HG03342 (cell line): ENCODE measurements around the gene TBC1D22A.

ENCODE experiments used
- ATAC-seq: cut with Tn5 transposase; IDR thresholded peaks from one replicate; pipeline ENCODE4 v1.9.1; 2021; ENCODE audit warnings: mild to moderate bottlenecking, moderate library complexity; ENCODE audit not compliant: unreplicated experiment

The TBC1D22A gene

DNA sequence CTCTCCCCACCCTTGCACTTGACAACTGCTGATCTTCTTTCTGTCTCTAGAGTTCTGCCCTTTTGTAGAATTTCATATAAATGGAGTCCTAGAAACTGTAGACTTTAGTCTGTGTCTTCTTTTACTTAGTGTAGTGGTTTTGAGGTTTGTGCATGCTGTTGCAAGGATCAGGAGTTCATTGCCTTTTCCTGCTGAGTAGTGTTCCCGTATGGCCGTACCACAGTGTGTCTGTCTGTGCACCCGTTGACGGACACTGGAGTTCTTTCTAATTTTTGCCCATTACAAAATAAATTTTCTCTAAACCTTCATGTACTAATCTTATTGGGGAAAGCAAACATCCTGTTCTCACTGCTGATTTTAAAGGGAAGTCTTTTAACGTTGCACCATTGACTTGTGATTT is 138.1 kb downstream of the TBC1D22A start:
- no peak for ATAC-seq

DNA sequence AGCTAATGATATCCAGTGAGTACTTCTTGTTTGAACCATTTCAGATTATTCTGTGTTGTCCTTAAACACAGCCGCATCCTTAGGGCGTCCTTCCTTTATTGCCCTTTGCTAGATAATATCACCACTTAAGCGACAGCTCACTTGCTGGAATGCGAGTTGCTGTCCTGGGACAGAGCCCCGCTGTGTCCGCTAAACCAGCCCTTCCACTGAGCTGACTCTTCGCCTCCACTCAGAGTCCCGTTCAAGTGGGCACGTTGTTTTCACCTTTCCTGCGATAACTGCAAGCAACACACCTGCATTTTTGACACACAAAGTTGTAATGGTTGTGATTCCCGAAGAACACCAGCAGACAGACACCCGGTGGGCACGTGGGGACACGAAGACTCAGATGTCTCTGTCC is 140.0 kb downstream of the TBC1D22A start:
- ATAC-seq, result no peak

DNA sequence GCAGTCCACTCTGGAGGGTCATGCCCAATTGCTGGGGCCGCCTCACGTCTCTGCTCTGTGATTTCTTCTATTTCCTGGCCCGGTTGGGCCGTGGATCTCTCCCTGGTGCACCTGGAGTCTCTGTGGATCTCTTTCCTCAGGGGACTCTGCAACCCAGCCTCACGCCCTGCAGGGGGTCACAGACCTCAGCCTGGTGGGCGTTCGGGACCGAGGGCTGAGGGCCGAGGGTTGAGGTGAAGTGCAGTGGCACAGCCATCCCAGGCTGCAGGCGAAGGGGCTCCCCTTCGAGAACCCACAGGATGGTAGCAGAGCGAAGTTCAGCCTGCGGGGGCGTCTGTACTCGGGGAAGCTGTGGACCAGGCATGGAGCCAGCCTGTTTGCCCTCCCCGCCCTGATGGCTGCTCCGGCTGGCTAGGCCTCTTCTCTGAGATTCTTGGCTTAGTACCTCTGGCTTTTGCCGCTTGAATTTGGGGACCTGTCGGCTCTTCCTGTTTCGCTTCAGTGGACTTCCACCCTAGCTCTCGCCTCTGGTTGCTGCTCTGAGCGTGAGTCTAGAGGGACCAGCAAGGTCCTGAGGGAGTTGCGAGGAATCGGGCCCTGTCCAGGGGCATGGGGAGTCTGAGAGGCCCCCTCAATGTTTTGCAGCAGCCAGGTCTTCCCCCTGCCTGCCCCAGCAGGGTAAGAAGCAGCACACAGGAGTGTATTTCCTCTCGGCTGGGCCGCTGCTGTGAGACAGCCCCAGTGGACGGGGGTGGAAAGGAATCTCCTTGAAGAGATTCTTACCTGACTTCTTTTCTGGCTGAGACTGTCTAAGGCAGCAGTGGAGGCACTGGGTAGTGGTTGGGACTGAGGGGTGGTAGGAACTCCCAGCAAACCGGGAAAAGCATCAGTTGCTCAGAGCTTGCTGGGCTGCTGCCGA is 140.8 kb downstream of the TBC1D22A start:
- no peak for ATAC-seq

DNA sequence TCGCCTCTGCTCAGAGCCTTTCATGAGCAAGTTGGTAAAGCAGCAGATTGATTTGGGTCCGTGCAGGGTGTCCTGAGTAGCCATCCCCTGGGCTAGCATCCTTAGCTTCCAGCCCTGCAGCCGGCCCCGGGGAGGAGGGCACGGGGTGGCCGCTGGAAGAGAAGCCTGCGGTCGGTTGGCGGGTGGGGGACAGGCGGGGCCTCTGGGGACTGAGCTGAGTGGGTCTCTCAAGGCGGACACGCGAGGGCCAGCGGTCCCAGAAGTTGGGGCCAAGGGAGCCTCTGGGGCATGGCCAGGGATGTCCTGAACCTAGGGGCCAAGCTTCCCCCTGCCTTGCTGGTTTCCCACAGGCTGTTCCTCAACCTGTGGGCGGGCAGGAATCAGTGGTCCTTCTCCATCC is 143.0 kb downstream of the TBC1D22A start:
- ATAC-seq, result no peak

DNA sequence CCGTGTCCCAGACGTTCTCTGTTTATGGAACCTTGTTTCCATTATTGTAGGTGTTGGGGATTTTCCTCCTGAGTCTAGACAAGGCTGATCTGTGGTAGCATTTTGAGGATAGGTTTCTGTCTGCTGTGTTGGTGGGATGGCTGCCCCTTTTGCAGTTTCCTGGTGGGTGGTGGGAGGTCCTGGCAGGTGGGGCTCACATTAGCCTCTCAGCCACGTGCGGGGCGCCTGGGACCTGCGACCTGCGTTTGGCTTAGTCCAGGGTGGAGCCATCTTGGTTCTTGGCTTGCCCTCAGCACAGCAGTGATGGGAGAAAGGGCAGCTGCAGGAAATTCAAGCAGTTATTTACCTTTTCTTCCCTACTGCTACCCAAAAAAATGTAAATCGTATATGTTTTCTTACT is 143.4 kb downstream of the TBC1D22A start:
- ATAC-seq, result no peak

DNA sequence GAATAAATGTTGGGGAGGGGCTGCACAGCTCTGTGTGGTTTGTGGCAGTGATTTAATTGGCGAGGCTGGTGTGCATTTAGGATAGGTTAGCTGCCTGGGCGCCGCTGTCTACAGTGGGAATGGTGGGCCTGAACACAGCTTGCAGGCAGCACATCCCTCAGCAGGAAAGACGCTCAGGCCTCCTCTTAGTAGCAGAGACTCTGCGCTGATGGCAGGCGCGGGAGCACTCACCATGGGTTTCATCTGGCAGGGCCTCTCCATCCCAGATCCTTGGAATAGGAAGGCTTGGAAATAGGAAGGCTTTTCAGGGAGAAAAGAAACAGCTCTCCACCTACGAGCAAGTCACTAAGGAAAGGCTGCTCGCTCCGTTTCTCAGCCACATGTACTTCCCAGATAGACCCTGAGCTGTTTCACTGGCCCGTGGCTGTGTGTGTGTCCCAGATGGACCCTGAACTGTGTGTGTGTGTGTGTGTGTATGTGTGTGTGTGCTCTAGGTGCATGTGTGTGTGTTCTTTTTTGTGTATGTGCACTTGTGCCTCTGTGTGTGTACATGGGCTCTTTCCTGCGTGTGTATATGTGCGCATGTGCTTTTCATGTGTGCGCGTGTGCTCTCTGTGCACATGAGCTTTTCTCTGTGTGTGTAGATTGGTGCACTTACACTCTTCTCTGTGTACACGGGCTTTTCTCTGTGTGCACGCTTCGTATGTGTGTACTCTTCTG is 144.0 kb downstream of the TBC1D22A start:
- ATAC-seq, result no peak

DNA sequence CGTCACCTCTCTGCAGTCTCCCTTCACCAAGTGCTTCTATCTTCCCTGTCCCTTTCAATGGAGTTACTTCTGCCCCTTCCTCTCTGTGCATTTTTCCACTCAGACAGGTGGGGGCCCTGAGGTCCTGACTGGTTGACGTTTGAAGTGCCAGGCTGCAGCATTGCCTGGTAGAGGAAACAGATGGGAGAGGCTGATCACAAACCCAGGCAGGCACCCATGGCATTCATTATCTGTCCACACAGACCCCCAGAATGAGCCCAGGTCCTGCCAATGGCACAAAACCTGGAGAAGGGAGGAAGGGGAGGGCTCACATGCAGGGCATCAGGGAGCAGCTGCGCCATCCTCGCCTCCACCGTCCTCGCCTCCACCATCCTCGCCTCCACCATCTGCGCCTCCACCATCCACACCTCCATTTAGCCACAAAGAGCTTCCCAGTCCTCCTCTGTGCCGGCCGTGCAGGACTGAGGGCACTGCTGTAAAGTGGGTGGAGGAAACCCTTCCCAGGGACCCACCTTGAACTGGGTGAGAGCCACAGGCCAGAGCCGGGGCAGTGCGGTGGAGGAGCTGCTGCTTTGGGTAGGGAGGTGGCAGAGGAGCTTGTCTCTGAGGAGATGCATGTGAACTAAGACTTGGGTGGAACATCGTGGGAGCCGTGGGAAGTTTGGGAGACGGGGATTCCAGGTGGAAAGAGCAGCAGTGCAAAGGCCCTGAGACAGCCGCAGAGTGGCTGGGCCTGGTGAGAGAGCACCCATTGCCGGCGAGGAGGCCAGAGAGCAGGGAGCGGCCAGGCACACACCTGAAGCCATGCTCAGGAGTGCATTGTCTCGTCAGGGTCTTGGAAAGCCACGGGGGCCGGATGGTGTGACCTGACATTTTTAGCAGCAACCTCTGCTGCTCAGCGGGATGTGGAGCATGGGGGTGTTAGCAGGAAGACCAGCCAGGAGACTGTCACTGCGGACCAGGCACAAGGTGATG is 145.1 kb downstream of the TBC1D22A start:
- no peak for ATAC-seq

DNA sequence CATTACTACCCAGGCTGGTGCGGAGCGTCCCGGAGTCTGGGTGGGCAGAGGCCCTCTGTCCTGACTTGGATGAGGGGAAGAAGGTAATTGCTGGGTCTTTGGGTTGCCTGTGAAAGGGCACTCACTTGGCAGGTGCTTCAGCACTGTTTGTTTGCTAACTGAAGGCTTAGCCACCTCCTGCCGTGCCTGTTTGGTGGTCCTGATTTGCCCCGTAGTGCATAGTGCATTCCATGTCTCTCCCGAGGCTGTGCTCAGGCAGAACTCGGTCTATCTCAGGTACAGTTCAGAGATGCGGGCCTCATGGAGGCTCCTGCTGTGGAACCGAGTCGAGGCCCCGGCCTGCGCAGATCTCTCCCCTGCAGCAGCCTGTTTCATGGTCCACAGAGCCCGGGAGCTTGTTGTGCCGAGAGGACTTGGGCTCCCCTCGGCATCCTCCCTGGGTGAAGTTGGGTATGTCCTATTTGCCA is 146.2 kb downstream of the TBC1D22A start:
- no peak for ATAC-seq

DNA sequence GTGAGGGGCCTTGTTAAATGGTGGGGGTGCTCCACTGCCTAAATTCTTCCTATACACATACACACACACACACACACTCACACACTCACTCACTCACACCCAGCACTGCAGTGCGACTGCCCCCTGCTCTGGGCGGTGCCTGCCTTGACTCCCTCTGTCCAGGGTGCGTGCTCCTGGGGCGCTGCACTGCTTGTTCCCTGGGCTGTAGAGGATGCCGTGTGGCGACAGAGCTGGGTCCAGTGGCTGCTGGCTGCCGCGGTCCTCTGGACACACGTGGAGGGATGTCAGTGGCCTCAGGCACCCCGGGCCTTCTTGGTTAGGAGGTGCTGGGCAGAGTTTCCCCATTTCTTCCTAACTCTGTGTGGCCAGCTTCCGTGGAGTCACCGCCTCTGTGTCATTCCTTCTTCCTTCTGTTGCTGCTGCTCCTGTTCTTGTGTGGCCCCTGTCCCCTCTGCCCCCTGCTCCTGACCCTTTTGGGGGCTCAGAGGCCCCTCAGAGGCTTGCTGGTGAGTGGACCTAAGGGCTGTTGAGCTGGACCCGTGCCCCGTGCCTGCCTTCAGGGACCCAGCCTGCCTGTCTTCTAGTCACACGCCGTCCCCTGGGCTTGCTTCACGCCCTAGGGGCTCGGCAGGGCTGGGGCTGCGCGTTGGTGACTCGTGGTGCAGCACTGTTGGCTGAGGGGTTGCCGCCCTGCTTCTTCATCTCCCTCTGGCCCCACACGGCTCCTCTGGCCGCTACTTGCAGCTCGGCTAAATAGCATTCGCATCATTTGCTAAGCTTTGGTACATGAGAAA is 147.0 kb downstream of the TBC1D22A start:
- no peak for ATAC-seq

DNA sequence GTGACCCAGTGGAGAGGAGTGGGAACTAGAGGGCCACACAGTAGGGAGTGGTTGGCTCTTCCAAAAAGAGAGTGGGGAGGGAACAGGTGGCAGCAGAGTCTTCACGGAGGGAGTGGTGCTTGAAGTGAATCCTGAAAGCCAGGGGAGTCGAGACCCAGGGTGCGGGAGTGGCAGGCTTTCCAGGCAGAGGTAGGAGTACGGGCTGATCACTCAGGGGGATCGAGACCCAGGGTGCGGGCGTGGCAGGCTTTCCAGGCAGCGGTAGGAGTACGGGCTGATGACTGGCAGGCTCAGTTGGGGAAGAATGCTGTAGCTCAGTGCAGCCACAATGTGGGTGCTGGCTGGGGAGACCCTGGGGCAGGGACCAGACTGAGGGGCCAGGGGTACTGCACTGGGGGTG is 148.2 kb downstream of the TBC1D22A start:
- ATAC-seq, result no peak

DNA sequence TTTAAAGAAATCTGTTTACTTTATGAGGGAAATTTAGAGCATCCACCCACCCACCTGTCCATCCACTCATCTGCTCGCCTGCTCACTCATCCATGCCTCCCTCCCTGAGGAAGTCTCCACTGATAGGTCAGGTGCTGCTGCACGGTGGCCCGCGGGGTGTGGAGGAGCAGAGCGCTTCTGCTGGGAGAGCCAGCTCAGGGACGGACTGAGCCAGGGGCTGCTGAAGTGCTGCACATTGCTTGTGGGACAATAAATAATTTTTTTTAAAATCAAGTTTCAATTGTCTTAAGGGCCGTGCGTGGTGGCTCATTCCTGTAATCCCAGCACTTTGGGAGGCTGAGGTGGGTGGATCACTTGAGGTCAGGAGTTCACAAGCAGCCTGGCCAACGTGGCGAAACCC is 148.9 kb downstream of the TBC1D22A start:
- no peak for ATAC-seq

DNA sequence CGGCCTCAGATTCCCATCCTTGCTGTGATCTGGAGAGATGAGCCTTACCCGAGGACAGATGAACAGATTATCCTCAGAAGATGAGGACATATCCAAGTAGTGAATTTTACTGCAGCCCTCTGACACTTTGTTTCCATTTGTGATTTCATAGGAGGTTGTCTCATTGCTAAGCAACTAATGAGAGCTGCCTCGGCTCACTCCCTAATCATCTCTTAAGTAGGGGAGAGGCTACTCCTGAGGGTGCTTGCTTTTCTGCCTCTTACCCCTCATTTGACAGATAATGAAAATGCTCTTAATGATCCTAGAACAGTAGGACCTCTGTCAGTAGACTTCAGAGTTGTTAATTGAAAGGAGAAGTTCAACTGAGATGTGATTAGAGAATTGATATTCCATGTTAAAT is 150.9 kb downstream of the TBC1D22A start:
- no peak for ATAC-seq

DNA sequence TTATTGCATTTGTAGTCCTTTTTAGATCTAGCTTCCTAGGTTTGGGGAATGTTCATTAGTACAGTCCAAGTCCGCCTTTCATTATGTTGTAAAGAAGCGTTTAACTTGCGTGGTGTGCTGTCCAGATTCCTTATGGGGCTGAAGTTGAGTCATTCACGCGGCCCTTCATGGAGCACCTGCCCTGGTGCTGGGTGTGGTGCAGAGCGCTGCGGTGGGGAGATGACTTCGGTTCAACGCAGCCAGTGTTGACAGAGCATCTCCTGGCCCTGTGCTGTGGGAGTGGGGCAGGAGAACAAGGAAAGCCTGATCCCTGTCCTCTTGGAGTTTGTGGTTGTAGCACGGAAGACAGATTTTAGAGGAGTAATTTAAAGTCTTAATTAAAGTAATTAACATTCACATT is 152.0 kb downstream of the TBC1D22A start:
- ATAC-seq, result no peak

DNA sequence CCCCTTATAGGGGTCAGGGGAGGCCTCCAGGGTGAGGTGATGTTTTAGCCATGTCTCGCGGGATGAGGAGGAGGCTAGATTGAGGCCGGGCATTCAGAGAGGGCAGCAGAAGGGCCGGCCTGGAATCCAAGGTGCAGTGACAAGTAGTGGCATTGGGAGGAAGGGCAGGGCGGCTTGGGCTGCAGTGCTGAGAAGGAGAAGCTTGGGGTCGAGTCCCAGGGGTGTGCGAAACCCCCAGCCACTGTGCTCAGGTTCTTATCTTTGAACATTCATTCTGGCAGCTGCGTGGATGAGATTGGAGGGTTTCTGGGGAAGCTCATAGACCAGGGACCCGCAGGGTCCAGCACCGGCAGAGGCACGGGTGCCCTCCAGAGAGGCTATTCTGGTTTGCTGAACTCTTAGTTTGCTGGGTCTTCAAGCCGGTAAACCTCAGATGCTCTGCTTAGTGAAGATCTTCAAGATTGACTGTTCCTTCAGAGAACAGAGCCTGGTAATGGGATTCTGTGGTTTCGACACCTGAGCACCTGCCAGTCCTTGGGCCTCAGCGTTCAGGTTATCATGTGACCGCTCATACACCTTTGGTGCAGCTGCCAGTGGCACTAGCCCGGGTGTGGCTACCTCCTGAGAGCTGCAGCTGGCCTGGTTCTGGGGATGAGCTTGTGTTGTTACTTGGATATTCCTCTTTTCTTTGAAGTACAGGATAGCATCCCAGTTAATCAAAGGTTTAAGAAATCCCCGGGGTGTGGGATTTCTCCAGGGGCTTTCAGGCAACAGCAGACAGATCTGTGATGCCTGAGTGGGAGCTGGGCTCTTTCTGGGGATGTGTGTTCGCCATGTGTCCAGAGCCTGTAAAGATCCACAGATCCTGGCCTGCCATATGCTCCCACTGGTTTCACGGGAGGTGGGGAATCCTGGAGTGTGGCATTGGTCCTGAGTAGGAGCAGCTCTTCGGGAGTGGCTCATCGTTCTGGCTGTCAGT is 152.8 kb downstream of the TBC1D22A start:
- no peak for ATAC-seq

DNA sequence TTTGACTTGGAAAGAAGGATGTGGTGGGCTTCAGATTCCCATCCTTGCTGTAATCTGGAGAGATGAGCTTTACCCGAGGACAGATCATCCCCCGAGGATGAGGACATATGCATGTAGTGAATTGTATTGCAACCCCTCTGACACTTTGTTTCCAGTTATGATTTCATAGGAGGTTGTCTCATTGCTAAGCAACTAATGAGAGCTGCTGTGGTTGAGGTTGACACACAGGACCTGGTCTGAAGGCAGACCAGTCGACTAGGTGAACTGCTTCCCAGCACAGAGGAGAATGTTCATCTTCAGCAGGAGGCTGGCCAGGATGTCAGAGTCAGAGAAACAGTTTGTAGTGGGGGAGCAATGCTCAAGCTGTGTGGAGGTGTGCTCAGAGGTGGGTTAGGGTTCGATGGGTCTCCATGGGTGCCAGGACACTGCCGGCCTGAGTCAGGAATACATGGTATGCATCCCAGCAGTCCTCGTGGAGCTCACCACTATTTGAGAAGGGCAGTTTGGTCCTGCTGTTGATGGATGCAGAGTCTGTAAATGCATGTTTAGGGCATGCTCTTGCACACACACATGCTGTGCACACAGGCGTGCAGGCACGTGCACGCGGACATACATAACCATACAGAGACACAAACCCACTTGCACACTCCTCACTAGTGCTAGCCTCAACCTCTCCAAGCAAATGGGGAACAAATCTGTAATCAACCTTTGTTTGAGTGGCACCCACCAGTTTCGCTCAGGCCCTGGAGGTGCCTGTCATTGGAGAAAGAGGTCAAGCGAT is 153.7 kb downstream of the TBC1D22A start:
- ATAC-seq, result no peak

DNA sequence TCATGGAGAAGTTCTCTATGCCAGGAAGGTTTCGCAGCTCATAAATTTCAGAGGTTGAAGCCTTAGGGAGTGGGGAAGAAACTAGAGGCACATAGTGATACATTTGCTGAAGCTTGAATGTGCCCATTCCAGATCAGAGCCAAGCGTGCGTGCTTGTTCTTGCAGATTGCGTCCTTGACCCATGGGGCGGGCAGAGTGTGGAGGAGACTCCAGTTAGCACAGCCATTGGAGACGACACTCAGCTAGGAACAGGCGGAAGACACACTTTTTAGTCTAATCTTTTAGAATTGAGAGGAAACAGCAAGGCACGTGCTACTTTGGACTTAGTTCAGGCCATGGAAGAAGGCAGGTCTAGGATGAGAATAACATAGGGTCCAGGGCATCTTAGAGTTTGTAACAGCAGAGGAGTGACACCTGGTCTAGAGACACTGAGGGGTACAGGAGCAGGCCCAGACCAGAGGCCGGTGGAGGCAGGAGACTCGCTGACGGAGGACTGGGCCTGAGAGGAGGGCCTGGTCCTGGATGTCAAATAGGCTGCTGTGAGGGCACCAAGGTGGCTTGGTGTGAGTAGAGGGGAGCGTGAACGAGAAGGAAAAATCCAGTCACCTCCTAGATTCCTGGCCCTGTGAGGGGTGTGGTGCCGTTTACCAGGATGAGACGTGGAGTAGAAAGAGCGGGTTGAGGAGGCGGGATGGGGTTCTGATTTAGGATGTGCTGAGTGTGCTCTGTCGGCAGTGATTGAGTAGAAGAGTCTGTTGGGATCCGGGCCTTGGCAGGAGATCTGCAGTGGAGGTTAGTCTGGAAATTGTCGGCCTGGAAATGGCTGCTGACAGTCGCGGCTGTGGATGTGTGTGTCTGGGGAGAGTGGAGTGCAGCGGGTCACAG is 154.7 kb downstream of the TBC1D22A start:
- no peak for ATAC-seq

DNA sequence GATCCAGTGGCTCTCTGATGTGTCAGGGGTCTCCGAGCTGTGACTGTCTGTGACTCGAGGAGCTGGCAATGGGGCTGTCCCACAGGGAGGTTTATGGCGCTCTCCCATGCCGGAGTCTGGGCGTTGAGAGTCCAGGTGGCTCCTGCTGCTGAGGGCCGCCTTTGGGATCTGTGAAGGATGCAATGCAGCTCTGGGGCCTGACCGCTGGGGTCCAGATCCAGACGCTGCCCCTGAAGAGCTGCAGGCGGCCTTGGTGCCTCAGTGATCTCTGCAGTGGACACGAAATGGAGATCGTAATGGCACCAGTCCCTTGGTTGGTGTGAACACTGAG is 155.3 kb downstream of the TBC1D22A start:
- ATAC-seq, result no peak
